GM12865 (cell line): ENCODE measurements around the gene SZT2.

Experiments
- DNase-seq: peaks from one replicate; pipeline ENCODE4 v3.0.0; 2010; ENCODE audit warnings: low read depth
- H3K4me3 ChIP-seq: 2 replicates; pipeline ENCODE4 v1.5.1; 2011; ENCODE audit warnings: mild to moderate bottlenecking, low read depth, low read length, control low read depth
- TF ChIP-seq, protein P1 (sequence below): IDR thresholded peaks from 2 replicates; pipeline ENCODE4 v1.5.1; 2011; ENCODE audit warnings: low read length, control low read depth, low read depth, inconsistent platforms; ENCODE audit not compliant: insufficient read depth; ENCODE audit errors: missing control alignments

The SZT2 gene

DNA sequence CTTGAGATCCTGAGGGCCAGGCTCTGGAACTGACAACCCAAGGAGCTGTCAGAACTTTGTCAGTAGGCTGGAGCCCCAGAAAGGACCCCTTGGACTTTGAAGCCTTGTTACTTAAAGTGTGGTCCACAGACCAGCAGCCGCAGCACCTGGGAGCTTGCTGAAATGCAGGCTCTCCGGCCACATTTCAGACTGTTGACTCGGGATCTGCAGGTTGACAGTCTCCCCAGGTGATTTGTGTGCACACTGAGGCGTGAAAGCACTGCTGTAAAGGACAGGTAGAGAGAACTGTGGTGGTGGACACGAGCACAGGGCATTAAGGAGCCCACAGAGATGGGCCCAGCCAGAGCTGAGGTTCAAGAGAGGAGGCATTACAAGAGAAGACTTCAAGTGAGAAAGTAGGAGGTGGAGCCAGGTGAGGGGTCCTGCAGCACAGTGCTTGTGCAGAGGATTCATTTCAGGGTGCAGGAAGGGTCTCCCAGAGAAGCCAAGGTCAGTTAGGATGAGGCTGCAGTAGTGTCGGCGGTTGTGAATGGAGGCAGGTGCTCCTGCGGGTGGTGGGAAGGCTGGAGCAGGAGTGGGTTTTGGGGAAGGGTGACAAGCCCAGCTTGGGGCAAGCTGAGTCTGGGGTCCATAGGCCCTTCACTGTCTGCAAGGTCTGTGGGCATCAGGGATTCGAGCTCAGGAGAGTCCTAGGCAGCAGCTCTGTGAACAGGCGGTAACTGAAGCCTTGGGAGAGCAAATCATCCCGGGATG lies 59.4 kb downstream of the SZT2 start:
- no peak overlapping the region for H3K4me3 ChIP-seq
- TF ChIP-seq, protein P1, sequence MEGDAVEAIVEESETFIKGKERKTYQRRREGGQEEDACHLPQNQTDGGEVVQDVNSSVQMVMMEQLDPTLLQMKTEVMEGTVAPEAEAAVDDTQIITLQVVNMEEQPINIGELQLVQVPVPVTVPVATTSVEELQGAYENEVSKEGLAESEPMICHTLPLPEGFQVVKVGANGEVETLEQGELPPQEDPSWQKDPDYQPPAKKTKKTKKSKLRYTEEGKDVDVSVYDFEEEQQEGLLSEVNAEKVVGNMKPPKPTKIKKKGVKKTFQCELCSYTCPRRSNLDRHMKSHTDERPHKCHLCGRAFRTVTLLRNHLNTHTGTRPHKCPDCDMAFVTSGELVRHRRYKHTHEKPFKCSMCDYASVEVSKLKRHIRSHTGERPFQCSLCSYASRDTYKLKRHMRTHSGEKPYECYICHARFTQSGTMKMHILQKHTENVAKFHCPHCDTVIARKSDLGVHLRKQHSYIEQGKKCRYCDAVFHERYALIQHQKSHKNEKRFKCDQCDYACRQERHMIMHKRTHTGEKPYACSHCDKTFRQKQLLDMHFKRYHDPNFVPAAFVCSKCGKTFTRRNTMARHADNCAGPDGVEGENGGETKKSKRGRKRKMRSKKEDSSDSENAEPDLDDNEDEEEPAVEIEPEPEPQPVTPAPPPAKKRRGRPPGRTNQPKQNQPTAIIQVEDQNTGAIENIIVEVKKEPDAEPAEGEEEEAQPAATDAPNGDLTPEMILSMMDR, result no peak
- DNase-seq, result no peak

DNA sequence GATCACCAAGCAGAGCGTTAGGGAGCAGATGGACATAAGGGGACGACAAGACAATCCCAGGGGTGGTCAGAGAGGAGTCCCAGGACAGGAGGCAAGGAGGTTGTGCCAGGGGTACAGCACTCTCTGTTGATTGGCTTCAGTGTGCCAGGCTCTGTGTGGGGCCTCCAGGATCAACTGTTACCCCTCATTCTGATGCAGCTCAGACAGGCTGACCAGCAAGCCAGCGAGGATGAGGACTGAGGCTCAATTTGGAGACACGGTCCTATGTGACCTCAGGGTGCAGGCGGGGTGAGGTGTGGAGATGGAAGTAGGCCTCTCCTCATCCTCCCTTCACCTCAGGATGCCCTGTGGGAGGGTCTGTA lies 60.0 kb downstream of the SZT2 start:
- TF ChIP-seq, protein P1, result no peak
- no peak overlapping the region for H3K4me3 ChIP-seq
- no peak for DNase-seq

DNA sequence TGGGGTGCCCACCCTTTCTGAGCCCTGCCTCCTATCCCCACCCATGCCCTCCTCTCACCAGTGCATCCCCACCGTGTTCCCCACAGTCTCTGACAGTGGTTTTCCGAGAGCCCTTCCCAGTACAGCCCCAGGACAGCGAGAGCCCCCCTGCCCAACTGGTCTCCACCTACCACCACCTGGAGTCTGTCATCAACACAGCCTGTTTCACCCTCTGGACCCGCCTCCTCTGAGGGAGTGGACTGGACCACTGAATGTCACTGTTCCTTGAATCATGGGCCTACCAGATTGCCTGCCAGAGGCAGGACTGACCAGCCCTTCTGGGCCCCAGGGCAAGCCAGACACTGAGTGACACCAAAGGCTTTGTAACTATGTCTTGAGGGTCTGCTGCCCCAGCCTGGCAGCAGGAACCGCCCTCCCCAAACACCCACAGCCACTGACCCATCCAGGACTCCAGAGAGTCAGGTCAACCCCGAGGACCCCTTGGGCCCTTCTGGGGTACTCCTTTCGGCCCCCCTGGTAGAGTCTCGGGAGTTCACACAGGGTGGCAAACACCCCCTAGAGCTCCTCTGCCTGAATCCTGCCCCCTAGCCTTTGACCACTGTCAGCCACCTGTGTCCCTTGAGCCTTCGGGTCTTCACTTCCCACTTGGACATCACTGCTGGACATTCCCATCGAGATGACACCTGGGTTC lies 60.7 kb downstream of the SZT2 start:
- TF ChIP-seq, protein P1, result no peak
- H3K4me3 ChIP-seq, result no peak overlapping the region
- DNase-seq, result no peak

DNA sequence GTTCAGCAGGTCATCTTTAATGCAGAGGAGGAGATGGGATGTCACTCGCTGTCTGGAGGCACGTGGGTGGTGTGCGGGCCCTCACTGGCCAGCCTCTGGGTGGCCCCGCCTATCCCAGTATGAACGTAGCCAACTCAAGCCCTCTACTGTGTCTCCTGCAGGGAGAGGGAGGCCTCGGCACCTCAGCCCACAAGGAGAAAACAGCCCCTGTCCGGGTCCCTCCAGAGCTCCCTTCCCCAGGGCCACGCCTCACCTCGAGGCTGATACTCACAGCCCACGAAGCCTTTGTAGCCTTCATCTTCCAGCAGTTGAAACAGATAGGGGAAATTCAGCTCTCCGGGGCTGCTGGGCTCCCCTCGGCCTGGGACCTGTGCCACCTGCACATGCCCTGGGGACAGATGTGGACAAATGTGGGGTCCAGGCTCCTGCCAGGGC lies 61.5 kb downstream of the SZT2 start:
- no peak for DNase-seq
- TF ChIP-seq, protein P1, result no peak
- H3K4me3 ChIP-seq, result no peak overlapping the region

DNA sequence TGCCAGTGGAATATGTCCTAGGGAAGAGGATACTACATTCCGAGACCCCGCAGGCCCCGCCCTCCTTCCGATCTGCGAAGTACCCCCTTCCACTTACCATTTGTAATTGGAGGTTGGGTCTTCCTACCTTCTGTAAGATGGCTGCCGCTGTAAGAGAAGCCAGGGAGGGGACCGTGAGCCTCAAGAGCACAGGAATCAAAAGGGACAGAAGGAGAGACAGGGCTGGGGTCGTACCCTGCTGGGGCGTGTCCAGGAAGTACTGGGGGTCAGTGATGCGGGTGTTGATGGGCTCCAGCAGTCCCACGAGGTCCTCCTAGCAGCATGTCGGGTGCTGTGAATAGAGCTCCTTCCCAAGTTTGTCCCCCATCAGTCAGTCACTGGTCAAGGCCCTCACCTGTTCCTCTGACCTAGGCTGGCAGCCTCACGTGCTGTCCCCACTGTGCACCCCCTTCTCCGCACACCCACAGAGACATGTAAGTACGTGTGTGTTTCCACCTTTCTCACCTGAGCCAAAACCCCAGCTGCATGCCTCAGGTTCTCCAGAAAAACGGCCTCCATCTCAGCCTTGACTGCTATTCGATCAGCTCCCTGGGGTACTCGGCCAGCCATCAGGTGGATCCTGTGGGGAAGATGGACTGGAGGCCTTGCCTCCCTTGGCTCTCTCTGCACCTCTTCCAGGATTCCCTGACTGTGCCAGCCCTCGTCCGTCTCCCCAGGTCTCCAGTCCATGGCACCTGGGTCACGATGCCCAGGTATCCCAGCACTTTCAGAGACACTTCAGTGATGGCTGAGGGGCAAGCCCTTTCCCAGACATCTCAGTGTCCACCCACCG lies 62.2 kb downstream of the SZT2 start:
- no peak for DNase-seq
- TF ChIP-seq, protein P1, result no peak
- H3K4me3 ChIP-seq, result no peak overlapping the region

DNA sequence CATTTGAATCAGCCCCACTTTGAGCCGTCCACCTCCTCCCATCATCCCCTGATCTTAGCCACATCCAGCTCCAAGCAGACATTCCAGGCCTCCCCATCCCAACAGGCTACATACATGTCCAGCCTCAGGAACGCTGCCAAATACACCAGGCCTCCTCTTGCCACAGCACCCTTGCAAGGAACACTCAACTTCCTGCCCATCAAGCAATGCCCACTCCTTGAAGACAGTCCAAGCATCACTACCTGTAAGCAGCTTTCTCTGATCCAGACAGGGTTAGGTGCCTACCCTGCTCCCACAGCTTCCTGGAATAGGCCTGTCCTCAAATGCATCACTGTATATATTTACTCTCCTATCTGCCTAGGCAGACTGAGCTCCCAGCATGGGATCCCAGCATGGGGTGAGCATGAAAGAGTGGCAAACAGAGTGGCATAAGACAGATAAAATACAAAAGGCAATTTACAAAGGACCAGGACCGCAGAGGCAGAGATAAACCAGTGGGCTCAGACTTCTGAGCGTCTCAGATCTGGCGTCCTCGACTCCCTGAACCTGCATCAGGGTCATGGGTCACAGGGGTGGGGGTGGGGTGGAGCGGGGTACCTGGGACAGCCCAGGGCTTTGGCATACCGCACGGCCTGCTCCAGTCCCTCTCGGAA lies 63.2 kb downstream of the SZT2 start:
- no peak for DNase-seq
- TF ChIP-seq, protein P1, result no peak
- H3K4me3 ChIP-seq, result peak overlapping the region; percentile 89; the same call in 1 of the 2 replicates
